GM12872 (cell line): ENCODE measurements around the gene ADGRA3.

Experiments
- CTCF ChIP-seq: IDR thresholded peaks from 3 replicates; pipeline ENCODE4 v1.5.1; 2011; ENCODE audit warnings: low read depth, mild to moderate bottlenecking, low read length, moderate library complexity; ENCODE audit not compliant: insufficient read depth

The ADGRA3 gene

GRCh38 chr4:22417408-22417807 is 98.5 kb downstream of the ADGRA3 start:
- TF ChIP-seq CTCF = no peak

- TF ChIP-seq CTCF = no peak
Measured at GRCh38 chr4:22416403-22416802, 99.5 kb downstream of the ADGRA3 start.

- TF ChIP-seq CTCF = no peak
Measured at GRCh38 chr4:22414833-22415232, 101.0 kb downstream of the ADGRA3 start.

- TF ChIP-seq CTCF = no peak
Measured at GRCh38 chr4:22413471-22413870, 102.4 kb downstream of the ADGRA3 start.

GRCh38 chr4:22412013-22412412 is 103.9 kb downstream of the ADGRA3 start:
- TF ChIP-seq CTCF = no peak

GRCh38 chr4:22410645-22411247 is 105.1 kb downstream of the ADGRA3 start:
- TF ChIP-seq CTCF = no peak; the same call in 2 of the 3 replicates

- TF ChIP-seq CTCF = no peak
Measured at GRCh38 chr4:22408474-22408873, 107.4 kb downstream of the ADGRA3 start.
